ENCODE results near the gene KCNK3.

The KCNK3 gene

DNA sequence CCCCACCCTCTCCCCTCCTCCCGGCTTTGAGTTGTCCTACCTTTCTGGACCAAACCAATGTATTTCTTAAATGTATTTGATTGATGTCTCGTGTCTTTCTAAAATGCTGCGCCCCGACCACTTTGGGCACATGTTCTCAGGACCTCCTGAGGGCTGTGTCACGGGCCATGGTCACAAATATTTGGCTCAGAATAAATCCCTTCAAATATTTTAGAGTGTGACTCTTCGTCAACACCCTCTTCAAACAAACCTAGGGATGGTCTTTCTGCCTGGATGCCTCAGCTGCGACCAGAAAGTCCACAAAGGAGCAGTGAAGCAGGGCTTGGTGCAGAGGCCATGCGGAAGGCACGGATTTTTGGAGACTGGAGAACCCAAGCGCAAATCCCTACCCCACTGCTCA is 70.5 kb downstream of the KCNK3 start:
- DNase-seq: no peak

DNA sequence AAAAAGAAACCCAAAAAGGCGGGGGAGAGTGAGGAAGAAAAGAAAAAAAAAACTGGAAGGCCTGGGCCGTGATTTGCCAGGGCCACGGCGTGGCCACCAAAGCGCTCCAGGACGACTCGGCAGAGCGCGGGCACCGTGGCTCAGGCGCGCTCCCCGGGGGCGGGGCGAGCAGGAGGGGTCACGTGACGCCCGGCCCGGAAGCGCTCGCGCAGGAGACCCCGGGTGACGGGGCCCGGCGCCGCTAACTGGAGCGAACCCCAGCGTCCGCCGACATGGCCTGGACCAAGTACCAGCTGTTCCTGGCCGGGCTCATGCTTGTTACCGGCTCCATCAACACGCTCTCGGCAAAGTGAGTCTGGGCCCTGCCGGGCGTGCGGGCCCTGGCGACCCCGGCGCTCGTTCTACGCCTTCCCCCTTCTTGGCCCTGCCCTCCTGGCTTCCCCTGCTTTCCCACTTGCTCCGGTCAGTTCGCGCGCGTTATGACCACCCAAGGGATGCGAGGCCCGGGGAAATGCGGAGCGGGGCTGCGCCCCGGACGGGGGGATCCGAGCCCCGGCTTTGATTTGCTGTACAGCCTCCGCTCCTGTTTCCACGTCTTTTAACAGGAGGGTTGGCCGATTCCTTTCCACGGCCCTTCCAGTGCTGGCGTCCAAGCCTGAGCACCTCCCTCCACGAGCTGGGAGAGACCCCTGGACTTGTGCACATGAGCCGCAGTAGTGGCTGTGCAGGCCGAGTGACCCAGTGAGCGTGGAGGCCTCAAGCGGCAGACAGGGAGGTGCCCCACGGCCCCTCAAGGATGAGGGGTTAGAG is 71.8 kb downstream of the KCNK3 start, which contains the start of gene SLC35F6:
TSS of gene SLC35F6 (plus strand) at position 207 of the 810 bp plus-strand sequence. CDS start at position 273, 66 bp downstream.
- peak; percentile 85 to 86 for DNase-seq

- DNase-seq: no peak
These were observed 72.4 kb downstream of the KCNK3 start for GRCh38 chr2:26764906-26765305.

- no peak for DNase-seq
These were observed 73.1 kb downstream of the KCNK3 start for GRCh38 chr2:26765475-26766200.

- DNase-seq: no peak
These were observed 74.6 kb downstream of the KCNK3 start for GRCh38 chr2:26767129-26767528.

- no peak for DNase-seq
These were observed 75.5 kb downstream of the KCNK3 start for GRCh38 chr2:26767894-26768487.

DNA sequence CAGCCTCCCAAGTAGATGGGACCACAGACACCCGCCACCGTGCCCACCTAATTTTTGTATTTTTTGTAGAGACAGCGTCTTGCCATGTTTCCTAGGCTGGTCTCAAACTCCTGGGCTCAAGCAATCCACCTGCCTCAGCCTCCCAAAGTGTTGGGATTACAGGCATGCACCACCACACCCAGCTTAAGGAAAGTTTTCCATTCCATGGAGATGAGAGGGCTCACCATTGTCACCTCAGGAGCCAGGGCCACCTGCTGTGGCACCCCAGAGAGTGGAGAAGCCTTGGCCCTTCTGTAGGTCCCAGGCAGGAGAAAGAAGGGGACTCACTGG is 76.2 kb downstream of the KCNK3 start:
- DNase-seq: no peak

DNA sequence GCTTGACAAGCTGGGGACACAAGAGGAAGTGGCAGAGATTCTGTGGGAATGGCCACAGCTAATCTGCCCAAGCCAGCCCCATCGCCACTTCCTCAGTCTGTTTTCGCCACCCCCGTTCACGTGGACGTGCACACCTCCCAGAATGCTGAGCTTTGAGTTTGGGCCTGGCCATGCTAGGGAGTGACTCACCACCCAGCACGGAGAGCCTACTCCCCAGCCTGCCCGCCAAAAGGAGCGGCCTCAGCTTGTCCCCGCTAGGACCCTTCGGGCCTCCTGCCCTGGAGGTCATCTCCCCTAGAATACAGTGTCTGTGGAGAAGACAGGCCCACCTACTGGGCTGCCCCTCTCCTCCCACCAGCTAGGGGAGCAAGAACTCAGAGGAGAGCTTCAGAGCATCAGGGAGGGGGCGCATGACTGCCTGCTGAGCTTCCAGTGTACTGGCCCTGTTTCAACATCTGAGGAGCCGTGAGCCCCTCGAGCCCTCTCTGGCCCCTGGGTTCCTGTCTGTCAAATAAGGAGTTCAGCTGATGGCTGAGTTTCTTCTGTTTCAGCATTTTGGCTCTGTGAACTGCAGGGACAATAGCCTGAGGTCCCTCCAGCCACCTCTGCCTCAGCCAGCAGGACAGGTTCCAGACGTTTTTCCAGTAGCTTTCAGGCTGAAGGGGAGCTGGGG is 76.7 kb downstream of the KCNK3 start:
- DNase-seq: no peak

GRCh38 chr2:26770986-26771586 is 78.6 kb downstream of the KCNK3 start:
- DNase-seq: peak in 1 of 2 donors; percentile 45

DNA sequence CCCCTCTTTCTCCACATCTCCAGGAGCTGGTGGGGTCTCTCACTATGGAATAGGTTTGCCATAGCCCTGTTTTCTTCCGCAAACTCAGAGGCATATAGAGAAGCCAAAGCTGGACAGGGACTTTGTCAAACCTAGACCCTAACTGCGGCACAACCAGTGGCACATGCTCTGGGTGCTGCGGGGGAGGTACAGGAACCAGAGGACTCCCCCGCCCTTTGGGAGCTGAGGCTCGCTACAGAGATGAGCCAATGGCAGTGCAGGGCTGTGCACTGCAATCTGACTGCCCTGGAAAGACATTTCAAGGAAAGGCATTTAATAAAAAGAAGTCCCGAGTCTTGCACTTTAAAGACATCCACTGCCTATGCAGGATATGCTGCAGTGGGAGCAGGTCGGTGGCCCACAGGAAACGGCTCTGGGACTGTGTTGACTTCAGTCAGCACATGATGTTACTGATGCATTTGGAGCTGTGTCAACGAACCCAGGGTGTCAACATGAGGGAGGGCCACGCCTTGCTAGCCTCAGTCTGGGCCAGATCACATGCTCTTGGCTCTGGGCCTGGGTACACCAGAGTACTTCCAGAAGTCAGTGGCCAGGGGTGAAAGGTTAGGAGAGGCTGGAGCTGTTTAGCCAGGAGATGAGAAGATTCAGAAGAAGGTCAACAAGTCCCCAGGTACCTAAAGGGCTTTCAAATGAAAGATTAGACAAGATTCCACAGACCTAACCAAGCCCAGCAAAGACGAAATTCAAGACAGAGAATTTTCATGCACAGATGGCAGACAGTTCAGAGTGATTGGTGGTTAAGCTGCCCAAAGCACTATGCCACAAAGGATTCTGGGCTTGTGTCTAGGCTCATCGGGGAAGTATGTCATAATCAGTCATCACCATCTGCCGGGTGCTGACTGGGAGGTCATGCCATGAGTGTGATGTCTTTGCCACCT is 79.8 kb downstream of the KCNK3 start:
- DNase-seq: no peak

DNA sequence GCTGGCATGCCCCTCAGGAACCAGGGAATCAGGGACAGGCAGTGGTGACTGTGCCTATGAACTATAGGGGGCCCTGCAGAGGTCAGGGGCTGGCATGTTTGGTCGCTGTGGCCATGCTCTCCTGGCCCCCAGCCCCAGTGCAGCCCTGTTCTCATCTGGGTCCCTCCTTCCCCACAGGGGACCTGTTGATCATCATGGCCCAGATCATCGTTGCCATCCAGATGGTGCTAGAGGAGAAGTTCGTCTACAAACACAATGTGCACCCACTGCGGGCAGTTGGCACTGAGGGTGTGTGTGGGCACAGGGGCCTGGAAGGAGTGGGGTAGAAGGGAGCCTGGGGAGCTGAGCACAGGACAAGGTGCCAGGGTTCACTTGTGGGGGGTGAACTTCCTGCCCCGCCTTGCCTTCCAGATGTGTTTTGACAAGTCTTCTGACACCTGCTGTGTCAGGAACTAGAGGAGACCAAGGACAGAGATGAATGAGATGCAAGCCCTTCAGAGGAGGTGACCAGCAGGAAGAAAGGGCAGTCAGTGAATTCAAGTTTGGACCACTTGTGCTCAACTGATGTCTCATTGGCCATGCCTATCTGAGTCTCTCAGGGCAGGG is 83.8 kb downstream of the KCNK3 start:
- DNase-seq: no peak

DNA sequence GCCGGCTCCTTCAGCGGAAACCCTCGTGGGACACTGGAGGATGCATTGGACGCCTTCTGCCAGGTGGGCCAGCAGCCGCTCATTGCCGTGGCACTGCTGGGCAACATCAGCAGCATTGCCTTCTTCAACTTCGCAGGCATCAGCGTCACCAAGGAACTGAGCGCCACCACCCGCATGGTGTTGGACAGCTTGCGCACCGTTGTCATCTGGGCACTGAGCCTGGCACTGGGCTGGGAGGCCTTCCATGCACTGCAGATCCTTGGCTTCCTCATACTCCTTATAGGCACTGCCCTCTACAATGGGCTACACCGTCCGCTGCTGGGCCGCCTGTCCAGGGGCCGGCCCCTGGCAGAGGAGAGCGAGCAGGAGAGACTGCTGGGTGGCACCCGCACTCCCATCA is 85.6 kb downstream of the KCNK3 start:
- no peak for DNase-seq

- DNase-seq: no peak
These were observed 86.0 kb downstream of the KCNK3 start for GRCh38 chr2:26778507-26778906.

DNA sequence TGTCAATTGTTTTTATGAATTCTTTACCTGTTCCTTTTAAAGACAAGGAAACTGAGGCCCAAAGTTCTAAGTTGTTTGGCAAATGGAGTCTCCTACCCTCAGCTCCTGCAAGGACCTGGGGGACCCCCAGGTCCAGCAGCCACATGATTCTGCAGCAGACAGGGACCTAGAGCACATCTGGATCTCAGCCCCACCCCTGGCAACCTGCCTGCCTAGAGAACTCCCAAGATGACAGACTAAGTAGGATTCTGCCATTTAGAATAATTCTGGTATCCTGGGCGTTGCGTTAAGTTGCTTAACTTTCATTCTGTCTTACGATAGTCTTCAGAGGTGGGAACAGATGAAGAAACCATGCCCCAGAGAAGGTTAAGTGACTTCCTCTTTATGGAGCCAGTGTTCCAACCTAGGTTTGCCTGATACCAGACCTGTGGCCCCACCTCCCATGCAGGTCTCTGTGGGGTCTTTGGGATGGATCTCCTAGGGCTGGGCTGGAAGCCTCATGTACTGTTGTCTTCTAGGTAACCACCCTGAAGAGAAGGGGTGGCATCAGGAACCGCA is 87.8 kb downstream of the KCNK3 start:
- no peak for DNase-seq

All from stimulated activated CD4-positive, alpha-beta T cell treated with anti-CD3 and anti-CD28 coated beads, Interleukin-2, amount 100 ng/mL, for 24 hours (primary cell).